GM12873 (cell line): ENCODE results near the gene EPHB6.

Experiments
- CTCF ChIP-seq: IDR thresholded peaks from 2 replicates; pipeline ENCODE4 v1.5.1; 2012; ENCODE audit warnings: low read depth, mild to moderate bottlenecking, moderate library complexity, low read length, control low read depth; ENCODE audit not compliant: insufficient read depth; ENCODE audit errors: missing control alignments

Gene EPHB6

GRCh38 chr7:142914121-142914520 lies 59.2 kb downstream of the EPHB6 start:
- no peak for TF ChIP-seq CTCF

- no peak for TF ChIP-seq CTCF
These were observed 60.4 kb downstream of the EPHB6 start for GRCh38 chr7:142915315-142915714.

- no peak for TF ChIP-seq CTCF
These were observed 61.6 kb downstream of the EPHB6 start for GRCh38 chr7:142916508-142916907.

- no peak for TF ChIP-seq CTCF
These were observed 62.6 kb downstream of the EPHB6 start for GRCh38 chr7:142917447-142917846.

GRCh38 chr7:142918901-142919300 lies 64.0 kb downstream of the EPHB6 start:
- no peak for TF ChIP-seq CTCF

- no peak for TF ChIP-seq CTCF
These were observed 64.8 kb downstream of the EPHB6 start for GRCh38 chr7:142919656-142920055.
